GM18867 (cell line): ENCODE results near the gene HEXIM1.

Experiments
- ATAC-seq: cut with Tn5 transposase; IDR thresholded peaks from one replicate; pipeline ENCODE4 v1.9.1; 2021; ENCODE audit warnings: mild to moderate bottlenecking, moderate library complexity; ENCODE audit not compliant: unreplicated experiment

Gene HEXIM1, protein sequence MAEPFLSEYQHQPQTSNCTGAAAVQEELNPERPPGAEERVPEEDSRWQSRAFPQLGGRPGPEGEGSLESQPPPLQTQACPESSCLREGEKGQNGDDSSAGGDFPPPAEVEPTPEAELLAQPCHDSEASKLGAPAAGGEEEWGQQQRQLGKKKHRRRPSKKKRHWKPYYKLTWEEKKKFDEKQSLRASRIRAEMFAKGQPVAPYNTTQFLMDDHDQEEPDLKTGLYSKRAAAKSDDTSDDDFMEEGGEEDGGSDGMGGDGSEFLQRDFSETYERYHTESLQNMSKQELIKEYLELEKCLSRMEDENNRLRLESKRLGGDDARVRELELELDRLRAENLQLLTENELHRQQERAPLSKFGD

GRCh38 chr17:45148183-45149036 lies at the start of gene HEXIM1:
HEXIM1 (plus strand) TSS chr17:45148475; CDS start chr17:45149191, 716 bp downstream.
- ATAC-seq = peak; percentile 69

- no peak for ATAC-seq
Observed at GRCh38 chr17:45098869-45099616, 49.2 kb upstream of the HEXIM1 start.

- no peak for ATAC-seq
Observed at GRCh38 chr17:45101546-45101882, 46.8 kb upstream of the HEXIM1 start.

DNA sequence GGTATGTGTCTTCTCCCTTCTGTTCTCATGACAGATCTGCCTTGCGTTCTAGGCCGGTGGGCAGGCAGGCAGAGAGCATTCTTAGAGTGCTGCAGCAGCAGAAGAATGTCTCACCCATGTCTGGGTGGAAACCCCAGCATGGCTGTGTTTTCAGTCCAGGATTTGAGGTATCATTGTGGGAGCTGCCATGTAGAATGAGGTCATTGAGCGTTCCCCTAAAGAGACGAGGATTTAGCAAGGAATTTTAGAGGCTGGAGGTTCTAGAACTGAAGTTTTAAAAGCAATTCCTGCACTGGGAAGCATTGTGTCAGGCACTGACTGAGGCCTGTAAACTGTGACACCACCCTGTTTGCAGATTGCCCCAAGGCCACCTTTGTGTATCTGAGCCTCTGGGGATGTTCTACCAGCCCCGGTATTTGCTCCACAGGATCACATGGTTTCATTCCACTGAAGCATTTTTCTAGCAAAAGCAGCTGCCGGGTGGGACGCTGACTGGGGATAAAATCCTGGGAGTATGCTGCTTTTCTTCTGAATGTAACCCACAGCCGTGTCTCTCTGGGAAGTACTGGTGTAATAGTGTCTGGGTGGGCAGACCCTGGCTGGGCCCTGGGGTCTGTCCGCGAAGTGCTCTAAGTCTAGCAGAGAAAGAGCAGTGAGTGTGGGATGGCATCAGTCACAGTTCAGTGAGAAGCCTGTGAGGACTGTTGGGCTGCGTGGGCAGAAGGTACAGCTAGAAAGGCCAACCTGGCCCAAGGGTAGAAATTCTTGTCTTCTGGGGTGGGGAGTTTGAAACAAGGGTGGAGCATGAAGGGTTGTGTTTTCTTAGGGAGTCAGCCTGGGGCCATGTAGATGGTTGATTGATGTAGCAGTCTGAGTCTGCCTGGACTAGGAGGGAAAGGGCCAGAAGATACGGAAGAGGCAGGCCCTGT lies 46.1 kb upstream of the HEXIM1 start:
- no peak for ATAC-seq

DNA sequence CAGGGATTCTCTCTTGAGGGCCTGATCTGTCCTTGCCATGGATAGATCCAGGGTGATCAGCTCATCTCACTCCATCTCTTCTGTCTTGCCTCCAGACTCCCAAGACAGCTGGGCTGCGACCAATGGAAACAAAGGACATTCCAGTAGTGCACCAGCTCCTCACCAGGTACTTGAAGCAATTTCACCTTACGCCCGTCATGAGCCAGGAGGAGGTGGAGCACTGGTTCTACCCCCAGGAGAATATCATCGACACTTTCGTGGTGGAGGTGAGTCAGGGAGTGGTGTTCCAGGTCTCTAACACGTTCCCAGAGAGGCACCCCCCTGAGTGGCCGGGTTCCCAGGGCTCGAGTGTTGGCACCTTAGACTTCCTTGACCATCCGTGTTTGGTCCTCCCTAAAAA lies 45.4 kb upstream of the HEXIM1 start:
- ATAC-seq = no peak

- ATAC-seq = no peak
Observed at GRCh38 chr17:45103269-45103795, 44.9 kb upstream of the HEXIM1 start.

DNA sequence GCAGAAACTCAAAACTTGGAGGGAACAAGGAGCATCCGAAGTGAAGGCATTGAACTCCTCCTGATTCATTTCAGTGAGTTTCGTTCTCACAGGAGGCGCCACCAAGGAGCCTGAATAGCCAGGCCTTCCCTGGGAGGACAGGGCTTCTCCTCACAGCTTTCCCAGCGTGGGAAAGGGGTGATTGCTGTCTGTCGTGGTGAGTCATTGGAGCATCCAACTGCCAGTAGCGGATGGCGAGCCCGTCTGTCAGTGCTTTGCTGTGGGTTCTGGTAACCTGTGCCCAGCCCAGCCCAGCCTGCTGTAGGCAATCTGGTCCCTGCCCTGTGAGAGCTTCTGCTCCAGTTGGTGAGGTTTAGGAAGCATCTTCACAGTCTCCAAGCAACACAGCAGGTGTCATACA lies 44.2 kb upstream of the HEXIM1 start:
- ATAC-seq = no peak

DNA sequence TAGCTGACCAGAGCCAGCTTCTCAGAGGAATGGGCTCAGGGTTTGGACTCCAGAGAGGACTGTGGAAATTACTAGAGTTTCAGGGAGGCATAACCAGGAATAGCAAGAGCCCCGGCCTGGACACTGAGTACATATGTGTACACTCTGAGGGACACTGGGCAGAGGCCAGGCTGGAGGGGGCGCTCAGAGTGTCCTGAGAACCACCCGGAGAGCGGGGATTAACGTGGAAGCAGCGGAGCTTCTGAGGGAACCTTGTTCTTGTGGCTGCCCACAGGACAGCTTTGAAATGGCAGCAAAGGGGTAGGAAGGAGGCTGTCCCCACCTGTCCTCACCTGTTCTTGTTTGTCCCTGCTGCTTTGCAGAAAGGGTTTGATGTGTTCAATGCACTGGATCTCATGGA lies 43.8 kb upstream of the HEXIM1 start:
- no peak for ATAC-seq

- no peak for ATAC-seq
Observed at GRCh38 chr17:45104907-45105624, 43.2 kb upstream of the HEXIM1 start.

- ATAC-seq = no peak
Observed at GRCh38 chr17:45106096-45106495, 42.2 kb upstream of the HEXIM1 start.

- no peak for ATAC-seq
Observed at GRCh38 chr17:45106582-45106981, 41.7 kb upstream of the HEXIM1 start.

DNA sequence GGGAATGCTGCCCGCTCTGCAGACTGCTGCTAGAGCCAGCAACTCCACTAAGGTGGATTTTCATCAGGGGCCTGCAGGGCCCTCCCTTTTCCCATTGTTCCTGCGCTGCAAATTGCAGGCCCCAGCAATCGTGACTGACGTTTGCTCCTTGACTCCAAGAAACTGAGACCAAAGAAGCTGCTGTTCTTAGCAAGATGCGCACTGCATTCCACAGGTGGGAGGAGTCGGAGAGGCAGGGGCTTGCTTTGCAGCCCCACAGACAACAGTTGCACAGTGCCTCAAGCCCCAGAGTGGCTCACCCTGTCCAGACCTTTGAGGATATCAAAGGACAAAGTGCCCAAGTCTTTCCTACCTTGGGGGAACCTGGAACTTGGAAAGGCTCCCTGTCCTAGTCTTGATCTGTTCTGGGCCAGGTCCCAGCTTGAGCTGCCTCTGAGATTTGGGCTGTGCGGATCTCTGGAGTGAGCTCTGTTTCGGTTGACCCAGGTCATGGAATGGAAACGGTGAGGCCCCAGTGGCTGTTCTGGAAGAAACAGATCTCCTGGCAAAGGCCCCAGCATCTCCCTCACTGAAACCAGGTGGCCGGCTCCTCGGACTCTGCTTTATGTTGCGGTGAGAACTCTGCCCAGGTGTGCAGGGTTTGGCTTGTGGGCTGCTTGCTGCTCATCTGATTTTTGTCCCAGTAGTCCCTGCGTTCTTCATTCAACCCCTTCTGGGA lies 40.8 kb upstream of the HEXIM1 start:
- no peak for ATAC-seq

GRCh38 chr17:45108051-45108450 lies 40.2 kb upstream of the HEXIM1 start:
- no peak for ATAC-seq

GRCh38 chr17:45108595-45109521 lies 39.4 kb upstream of the HEXIM1 start:
- no peak for ATAC-seq

DNA sequence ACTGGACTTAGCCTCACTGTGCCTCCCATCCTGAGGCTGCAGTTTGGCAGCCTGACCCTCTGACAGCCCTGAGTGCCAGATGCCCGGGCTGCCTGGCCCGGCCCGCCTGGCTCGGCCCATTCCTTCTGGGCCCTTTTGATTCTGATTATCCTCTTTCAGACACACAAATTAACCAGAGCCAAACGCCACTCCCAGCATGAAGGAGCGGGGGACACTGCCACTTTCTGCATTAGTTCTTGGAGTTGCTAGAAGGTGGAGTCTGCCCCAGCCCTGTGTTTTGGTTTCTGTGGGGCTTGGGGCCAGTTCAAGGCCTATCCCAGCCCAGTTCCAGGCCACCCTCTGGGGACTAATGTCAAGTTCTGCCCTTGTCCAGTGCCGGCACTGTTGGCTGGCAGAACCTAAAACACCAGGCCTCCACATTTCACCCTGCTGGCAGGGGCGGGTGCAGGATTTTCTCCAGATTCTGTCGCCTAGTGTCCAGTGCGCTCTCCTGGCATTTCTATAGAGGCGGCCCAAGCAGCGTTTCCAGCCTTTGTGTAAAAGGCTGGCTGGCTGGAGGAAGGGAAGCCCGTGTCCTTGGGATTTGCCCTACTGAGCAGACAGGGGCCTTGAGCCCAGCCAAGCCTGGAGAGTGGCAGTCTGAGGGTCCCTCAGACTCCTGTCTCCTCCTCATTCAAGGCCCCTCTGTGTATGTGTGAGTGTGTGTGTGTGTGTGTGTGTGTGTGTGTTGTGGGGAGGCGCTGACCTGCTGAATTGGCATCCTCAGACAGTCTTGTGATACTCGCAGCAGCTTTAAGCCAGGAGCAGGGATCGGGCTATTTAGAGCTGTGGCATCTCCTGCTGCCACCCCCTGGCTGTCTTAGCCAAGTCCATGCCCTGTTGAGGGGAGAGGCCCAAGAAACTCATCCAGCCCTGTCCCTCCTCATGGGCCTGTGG lies 37.3 kb upstream of the HEXIM1 start:
- ATAC-seq = no peak

DNA sequence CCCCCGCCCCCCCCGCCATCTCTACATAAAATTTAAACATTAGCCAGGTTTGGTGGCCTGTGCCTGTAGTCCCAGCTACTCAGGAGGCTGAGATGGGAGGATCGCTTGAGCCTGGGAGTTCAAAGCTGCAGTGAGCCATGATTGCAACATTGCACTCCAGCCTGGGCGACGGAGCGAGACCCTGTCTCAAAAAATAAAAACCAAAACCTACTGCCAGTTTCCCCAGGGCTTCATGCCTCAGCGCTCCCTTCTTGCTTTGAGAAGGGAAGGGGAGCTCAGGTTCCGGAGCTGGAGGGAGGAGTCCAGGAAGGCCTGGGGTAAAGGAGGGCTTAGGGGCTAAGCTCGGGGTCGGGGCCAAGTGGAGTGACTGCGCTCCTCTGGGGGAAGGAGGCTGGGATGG lies 36.4 kb upstream of the HEXIM1 start:
- no peak for ATAC-seq
